GM18909 (cell line): Measurements from ENCODE around the gene DAD1.

ENCODE experiments used
- ATAC-seq: cut with Tn5 transposase; IDR thresholded peaks from one replicate; pipeline ENCODE4 v1.9.1; 2021; ENCODE audit warnings: mild to moderate bottlenecking; ENCODE audit not compliant: unreplicated experiment, poor library complexity

DAD1 gene

GRCh38 chr14:22522466-22522957 lies 66.5 kb downstream of the DAD1 start:
- no peak for ATAC-seq

GRCh38 chr14:22521449-22522239 lies 67.4 kb downstream of the DAD1 start:
- ATAC-seq, result no peak

DNA sequence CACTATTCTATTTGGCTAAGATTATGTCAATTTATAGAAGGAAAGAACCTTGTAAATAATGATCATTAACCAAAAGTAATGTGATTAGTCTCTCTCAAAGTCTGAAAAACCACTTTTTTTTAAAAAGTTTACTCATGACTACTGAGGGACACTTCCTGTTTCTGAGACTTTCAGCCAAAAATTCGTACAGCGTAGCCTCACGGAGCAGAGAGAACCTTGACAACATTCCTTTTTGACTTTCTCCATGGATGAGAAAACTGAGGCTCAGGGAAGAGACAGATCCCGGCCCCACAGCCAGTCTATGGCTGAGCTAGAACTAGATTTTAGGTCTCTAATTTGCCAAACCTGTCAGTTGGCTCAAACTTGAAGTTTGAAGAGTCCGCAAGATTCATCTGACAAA lies 68.2 kb downstream of the DAD1 start:
- ATAC-seq, result no peak

GRCh38 chr14:22519877-22520685 lies 68.9 kb downstream of the DAD1 start:
- ATAC-seq, result no peak

GRCh38 chr14:22518073-22518472 lies 71.0 kb downstream of the DAD1 start:
- ATAC-seq, result no peak

- ATAC-seq, result no peak
Measured at GRCh38 chr14:22517117-22517720, 71.8 kb downstream of the DAD1 start.

- no peak for ATAC-seq
Measured at GRCh38 chr14:22515929-22516328, 73.1 kb downstream of the DAD1 start.
